Pancreas (tissue), 10 donors: Measurements from ENCODE around the gene TNRC18. TPM values are rescaled to one million over a fixed set of nuclear protein-coding genes. Genes with fewer than 3 reads are reported as not detected.
"Not testable (repeated sequence)": the region's sequence is repeated elsewhere in the genome, so short reads cannot be mapped to it uniquely, and the experiment has no call there.

Source experiments
- ATAC-seq, 4 donors: fragments of 200-7000 bp; cut with Tn5 transposase; one replicate each; pipeline versions ENCODE4 v1.8.0 to v1.9.1; 2020; ENCODE audit warnings: mild to moderate bottlenecking in 4 of 4, moderate library complexity in 4 of 4
- DNase-seq, 6 donors: peaks; one replicate each; pipeline ENCODE4 v3.0.0-alpha.2; 2020
- FAIRE-seq: peaks from 2 replicates; lab custom pipeline; 2012; peaks lifted over from hg19 to GRCh38; lab: Jason Lieb, UNC
- H3K27ac ChIP-seq, 4 donors: fragments of 200-600 bp; sonication (generic); 1 replicate in 3 of 4; 2 replicates in 1 of 4; pipeline versions ENCODE4 v1.5.0 to v1.8.0; 2020
- H3K27me3 ChIP-seq, 4 donors: fragments of 200-600 bp; one replicate each; pipeline ENCODE4 v1.8.0; 2021
- H3K36me3 ChIP-seq, 3 donors: fragments of 200-600 bp; sonication (generic) in 1 of 3; one replicate each; pipeline versions ENCODE4 v1.5.0 to v1.8.0; 2020 to 2021
- H3K4me1 ChIP-seq, 3 donors: fragments of 200-600 bp; one replicate each; pipeline ENCODE4 v1.8.0; 2021
- H3K4me3 ChIP-seq, 4 donors: fragments of 200-600 bp; sonication (generic) in 2 of 4; one replicate each; pipeline versions ENCODE4 v1.5.0 to v1.8.0; 2020 to 2021
- H3K9me3 ChIP-seq, 4 donors: fragments of 200-600 bp; one replicate each; pipeline ENCODE4 v1.8.0; 2021
- CTCF ChIP-seq, 4 donors: fragments of 200-600 bp; sonication (generic) in 3 of 4; IDR thresholded peaks; one replicate each; pipeline versions ENCODE4 v1.5.0 to v1.8.0; 2021; ENCODE audit warnings: antibody characterized with exemption in 4 of 4
- WGBS, 2 donors: extraction: QIAGEN DNeasy Blood & Tissue Kit; methylation state at CpG; one replicate each; pipeline ENCODE4 v1.1.7; 2013; 5-methylcytosine and 5-hydroxymethylcytosine counted together
- intact Hi-C, 3 donors: fragments of 100-400 bp; cut with DNase I; formaldehyde crosslinking; loops; one replicate each; pipeline versions ENCODE4 v1.11.1 to v1.14.2; 2022
- polyA plus RNA-seq, 2 donors: library from polyadenylated mRNA; stranded (reverse); fragments of 200-250 nt; gene quantifications; one replicate each; pipeline ENCODE4 v1.2.3, GENCODE V29; 2013
- total RNA-seq, 6 donors: library from RNA; stranded (reverse); fragmentation: NEBNext Ultra II Directional in 4 of 6; extraction: Animal tissue kit (Norgen Biotek cat#: 25700) in 4 of 6; gene quantifications; one replicate each; pipeline versions ENCODE4 v1.2.1 to v1.2.4, GENCODE V29; 2021 to 2023
- donor health status: healthy with polysubstance abuse.
- donor health status: DM: no; HTN: no; CAD: no; lungs with moderate emphysema.
- donor health status: DM: no; HTN: no; CAD: no.
- donor health status: control.
- donor health status: control.
- donor health status: Bipolar disorder and iron deficiency.
- donor health status: DM: yes; HTN: yes; CAD: no.
- donor health status: DM: no; HTN: no; CAD: no.
- donor health status: DM: no; HTN: no; CAD: no.
- donor health status: DM: yes; HTN: yes; CAD: no.

Gene TNRC18
- total and polyA plus RNA-seq, 8 donors: 30.1 to 80.6 (median 36.9) TPM

DNA sequence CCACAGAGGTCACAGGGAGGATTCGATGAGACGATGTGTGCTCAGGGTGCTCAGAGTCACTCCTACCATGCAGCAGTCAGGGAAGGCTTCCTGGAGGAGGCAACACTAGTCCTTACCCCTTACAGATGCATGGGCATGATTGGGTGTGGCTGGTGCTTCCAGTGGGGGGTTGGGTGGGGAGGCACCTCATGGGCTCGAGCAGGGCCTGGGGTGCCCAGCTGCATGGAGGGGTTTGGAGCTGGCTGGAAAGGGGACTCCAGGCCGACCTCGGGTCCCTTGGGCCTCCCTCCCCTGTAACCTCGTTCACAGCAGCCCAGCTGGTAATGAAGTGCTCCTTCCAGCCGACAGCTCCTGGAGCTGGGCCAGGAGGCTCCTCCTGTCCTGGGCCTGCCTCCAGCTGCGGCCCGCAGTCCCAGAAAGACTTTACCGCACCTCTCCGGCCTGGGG is 148.6 kb downstream of the TNRC18 start:
- ATAC-seq (peak; percentile 27 to 61 (median 55)), DNase-seq (peak in 3 of 6 donors; percentile 28 to 74 (median 54))
- FAIRE-seq, H3K4me3 ChIP-seq, H3K9me3 ChIP-seq, H3K27me3 ChIP-seq, H3K4me1 ChIP-seq, H3K36me3 ChIP-seq, intact Hi-C loops: not testable (repeated sequence)
- peak overlapping the region in 1 of 4 donors; percentile 61 for H3K27ac ChIP-seq
- WGBS, 2 donors: 22 to 33% methylated on average over 11 of the region's 11 CpGs

DNA sequence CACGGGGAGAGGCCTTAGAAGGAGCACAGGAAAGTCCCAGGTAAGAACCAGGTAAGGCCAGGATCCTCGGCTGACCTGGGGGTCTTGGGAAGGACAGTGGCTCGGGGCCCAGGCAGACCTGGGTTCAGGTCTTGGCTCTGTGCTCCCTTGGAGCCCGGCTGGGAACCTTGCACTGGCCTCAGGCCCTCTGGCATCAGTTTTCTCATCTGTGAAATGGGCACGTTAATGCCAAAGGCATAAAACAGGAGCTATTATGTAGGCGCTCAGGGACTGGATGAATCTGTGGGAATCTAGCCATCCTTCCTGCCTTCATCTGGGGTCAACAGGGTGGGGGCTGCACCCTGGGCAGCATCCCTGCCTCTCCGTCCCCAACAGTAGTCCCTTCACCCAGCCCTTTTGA is 149.2 kb downstream of the TNRC18 start:
- WGBS, 2 donors: 69 to 75% methylated on average over 7 of the region's 7 CpGs

GRCh38 chr7:5273831-5274405 is 149.7 kb downstream of the TNRC18 start:
- peak; percentile 51 to 84 (median 64) for DNase-seq

More for the DNA sequence above, 149.2 kb downstream of the TNRC18 start:
- FAIRE-seq: no peak
- Histone ChIP-seq H3K27ac (peak overlapping the region; percentile 40 to 73 (median 62)), H3K27me3 (no peaks in the 10 kb centered on the region), H3K36me3 (no peaks in the 10 kb centered on the region), H3K4me3 (no peak overlapping the region), H3K4me1 (peaks cover 0 to 6% (median 3%) of the 10 kb centered on the region in 3 donors), H3K9me3 (no peaks in the 10 kb centered on the region)
- TF ChIP-seq CTCF (IDR thresholded peaks at IDR 0.05): no peak
- ATAC-seq: no peak
- intact Hi-C loops: no loop called here
- DNase-seq: peak in 1 of 6 donors; percentile 56

GRCh38 chr7:5270788-5271187 is 152.8 kb downstream of the TNRC18 start:
- intact Hi-C loops: no loop called here
- Histone ChIP-seq H3K27me3 (no peaks in the 10 kb centered on the region), H3K9me3 (no peaks in the 10 kb centered on the region), H3K27ac (no peak overlapping the region), H3K36me3 (no peaks in the 10 kb centered on the region), H3K4me3 (no peak overlapping the region), H3K4me1 (peaks cover 0 to 6% (median 3%) of the 10 kb centered on the region in 3 donors)
- no peak for FAIRE-seq
- 40 to 60% methylated on average over 6 of the region's 6 CpGs for WGBS, 2 donors
- no peak for TF ChIP-seq CTCF (IDR thresholded peaks at IDR 0.05)
- DNase-seq: no peak
- ATAC-seq: no peak

More at GRCh38 chr7:5273831-5274405, 149.7 kb downstream of the TNRC18 start:
- 13 to 19% methylated on average over 17 to 18 of the region's 18 CpGs for WGBS, 2 donors
- H3K4me3 ChIP-seq, H3K36me3 ChIP-seq, H3K4me1 ChIP-seq, intact Hi-C loops, H3K27me3 ChIP-seq, H3K9me3 ChIP-seq, FAIRE-seq: not testable (repeated sequence)
- peak; percentile 80 to 86 (median 82) for ATAC-seq
- H3K27ac ChIP-seq: peak overlapping the region; percentile 40 to 73 (median 62)

DNA sequence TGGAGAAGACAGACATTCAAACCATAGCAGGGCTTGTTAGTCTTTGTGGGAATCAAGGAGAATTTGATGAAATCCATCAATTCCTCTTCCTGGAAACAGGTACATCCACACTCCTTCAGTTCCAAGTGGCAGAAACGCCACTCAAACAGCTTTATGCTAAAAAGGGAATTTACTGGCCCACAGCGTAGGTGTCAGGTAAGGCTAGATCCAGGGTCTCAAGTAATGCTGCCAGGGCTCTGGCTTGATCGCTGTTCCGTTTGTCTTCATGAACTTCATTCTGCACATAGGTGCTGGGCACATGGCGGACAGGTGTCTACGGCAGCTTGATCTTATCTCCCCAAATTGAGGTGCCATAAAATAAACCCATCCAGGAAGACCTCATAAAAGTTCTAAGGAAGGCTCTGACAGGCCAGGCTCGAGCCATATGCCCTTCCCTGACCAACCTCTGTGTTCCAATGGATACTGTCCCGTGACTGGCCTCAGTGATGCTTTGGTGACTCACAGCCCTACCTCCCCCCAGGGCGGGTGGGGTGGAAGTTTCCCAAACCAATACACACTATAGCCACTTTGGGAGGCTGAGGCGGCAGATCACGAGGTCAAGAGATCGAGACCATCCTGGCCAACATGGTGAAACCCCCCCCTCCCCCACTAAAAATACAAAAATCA is 153.5 kb downstream of the TNRC18 start:
- not testable (repeated sequence) for FAIRE-seq

DNA sequence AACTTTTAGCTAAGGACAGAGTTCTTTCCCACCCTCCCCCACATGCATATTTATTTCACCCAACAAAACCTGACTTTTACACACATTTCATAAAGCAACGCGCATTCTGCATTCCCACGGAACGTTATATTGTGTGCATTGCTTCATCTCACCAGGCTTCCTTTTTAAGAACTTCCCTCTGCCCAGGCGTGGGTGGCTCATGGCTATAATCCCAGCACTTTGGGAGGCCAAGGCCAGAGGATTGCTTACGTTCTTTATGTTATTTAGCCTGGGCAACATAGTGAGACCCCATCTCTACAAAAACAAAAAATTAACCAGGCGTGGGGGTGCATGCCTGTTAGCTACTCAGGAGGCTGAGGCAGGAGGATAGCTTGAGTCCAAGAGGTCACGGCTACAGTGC is 155.8 kb downstream of the TNRC18 start:
- H3K9me3 ChIP-seq, intact Hi-C loops, H3K4me1 ChIP-seq, H3K4me3 ChIP-seq, H3K27ac ChIP-seq, H3K36me3 ChIP-seq, FAIRE-seq, DNase-seq, H3K27me3 ChIP-seq: not testable (repeated sequence)
- 82 to 86% methylated on average over 8 of the region's 8 CpGs for WGBS, 2 donors
- peak in 1 of 4 donors; percentile 32 for ATAC-seq

More for the DNA sequence above, 153.5 kb downstream of the TNRC18 start:
- H3K4me1 ChIP-seq, H3K9me3 ChIP-seq, H3K36me3 ChIP-seq, ATAC-seq, H3K4me3 ChIP-seq, H3K27ac ChIP-seq, intact Hi-C loops, H3K27me3 ChIP-seq, DNase-seq: not testable (repeated sequence)
- 78 to 85% methylated on average over 12 of the region's 12 CpGs for WGBS, 2 donors
